ENCODE results near the gene TIAM1.

GRCh38 chr21:31251686-31252085, 92.4 kb downstream of the TIAM1 start:
- no peak for TF ChIP-seq POLR2A (IDR thresholded peaks at IDR 0.05)
- TF ChIP-seq CTCF (IDR thresholded peaks at IDR 0.05) = no peak
- TF ChIP-seq POLR2AphosphoS5 (IDR thresholded peaks at IDR 0.05) = no peak
- no peak for TF ChIP-seq EP300 (IDR thresholded peaks at IDR 0.05)
